ENCODE measurements around the gene CEP131. TPM values are rescaled to one million over a fixed set of nuclear protein-coding genes. Genes with fewer than 3 reads are reported as not detected.

CEP131 gene
- total RNA-seq, 4 donors from 2014 or later, result 6.0 to 8.8 (median 7.5) TPM

DNA sequence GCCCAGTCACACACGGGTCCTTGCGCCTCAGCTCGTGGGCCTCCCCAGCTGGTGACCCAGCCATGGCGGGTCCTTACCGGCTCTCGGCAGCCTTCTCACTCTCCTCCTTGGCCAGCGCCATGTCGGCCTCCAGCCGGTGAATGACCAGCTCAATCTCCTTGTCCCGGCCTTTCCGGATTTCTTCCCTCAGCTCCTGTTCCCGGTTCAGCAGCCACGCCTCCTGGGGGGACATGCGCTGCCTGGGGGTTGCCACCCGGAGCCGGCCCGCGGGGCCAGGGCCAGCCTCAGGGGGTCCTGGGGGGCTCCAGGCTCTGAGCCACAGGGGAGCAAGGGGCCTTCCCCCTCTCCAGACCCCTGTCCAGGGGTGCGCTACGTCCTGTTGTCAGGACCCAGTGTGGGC, 31.6 kb downstream of the CEP131 start:
- DNase-seq (no peak), ATAC-seq (no peak)
- Histone ChIP-seq H3K4me1 (no peaks in the 10 kb centered on the region), H3K36me3 (no peaks in the 10 kb centered on the region), H3K27me3 (no peaks in the 10 kb centered on the region), H3K9me3 (no peaks in the 10 kb centered on the region), H3K27ac (no peak overlapping the region), H3K4me3 (no peak overlapping the region)
- in situ Hi-C loops (cut with MboI; ENCODE audit: low sequenced_read_pairs in 4 of 4) (no loop called here), intact Hi-C loops (cut with DNase I; ENCODE audit: low total_unique reads) (no loop called here)
- no peak for TF ChIP-seq POLR2A (IDR thresholded peaks at IDR 0.05)
- TF ChIP-seq, protein P1, sequence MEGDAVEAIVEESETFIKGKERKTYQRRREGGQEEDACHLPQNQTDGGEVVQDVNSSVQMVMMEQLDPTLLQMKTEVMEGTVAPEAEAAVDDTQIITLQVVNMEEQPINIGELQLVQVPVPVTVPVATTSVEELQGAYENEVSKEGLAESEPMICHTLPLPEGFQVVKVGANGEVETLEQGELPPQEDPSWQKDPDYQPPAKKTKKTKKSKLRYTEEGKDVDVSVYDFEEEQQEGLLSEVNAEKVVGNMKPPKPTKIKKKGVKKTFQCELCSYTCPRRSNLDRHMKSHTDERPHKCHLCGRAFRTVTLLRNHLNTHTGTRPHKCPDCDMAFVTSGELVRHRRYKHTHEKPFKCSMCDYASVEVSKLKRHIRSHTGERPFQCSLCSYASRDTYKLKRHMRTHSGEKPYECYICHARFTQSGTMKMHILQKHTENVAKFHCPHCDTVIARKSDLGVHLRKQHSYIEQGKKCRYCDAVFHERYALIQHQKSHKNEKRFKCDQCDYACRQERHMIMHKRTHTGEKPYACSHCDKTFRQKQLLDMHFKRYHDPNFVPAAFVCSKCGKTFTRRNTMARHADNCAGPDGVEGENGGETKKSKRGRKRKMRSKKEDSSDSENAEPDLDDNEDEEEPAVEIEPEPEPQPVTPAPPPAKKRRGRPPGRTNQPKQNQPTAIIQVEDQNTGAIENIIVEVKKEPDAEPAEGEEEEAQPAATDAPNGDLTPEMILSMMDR (IDR thresholded peaks at IDR 0.05 in 4 of 5, conservative IDR thresholded peaks at IDR 0.05 in 1 of 5), result no peak

GRCh38 chr17:81190591-81190990, 32.2 kb downstream of the CEP131 start:
- no peaks in the 10 kb centered on the region for H3K36me3 ChIP-seq
- in situ Hi-C loops (cut with MboI; ENCODE audit: low sequenced_read_pairs in 4 of 4), result no loop called here
- H3K27ac ChIP-seq, result no peak overlapping the region
- no peaks in the 10 kb centered on the region for H3K9me3 ChIP-seq
- H3K4me1 ChIP-seq, result no peaks in the 10 kb centered on the region
- intact Hi-C loops (cut with DNase I; ENCODE audit: low total_unique reads), result no loop called here
- ATAC-seq (no peak), DNase-seq (no peak)
- H3K4me3 ChIP-seq, result no peak overlapping the region
- TF ChIP-seq, protein P1 (IDR thresholded peaks at IDR 0.05 in 4 of 5, conservative IDR thresholded peaks at IDR 0.05 in 1 of 5), result no peak
- no peak for TF ChIP-seq POLR2A (IDR thresholded peaks at IDR 0.05)
- no peaks in the 10 kb centered on the region for H3K27me3 ChIP-seq

GRCh38 chr17:81189670-81190530, 32.9 kb downstream of the CEP131 start:
- in situ Hi-C loops (cut with MboI; ENCODE audit: low sequenced_read_pairs in 4 of 4) (no loop called here), intact Hi-C loops (cut with DNase I; ENCODE audit: low total_unique reads) (no loop called here)
- no peaks in the 10 kb centered on the region for H3K4me1 ChIP-seq
- TF ChIP-seq, protein P1 (IDR thresholded peaks at IDR 0.05 in 4 of 5, conservative IDR thresholded peaks at IDR 0.05 in 1 of 5), result no peak
- TF ChIP-seq POLR2A (IDR thresholded peaks at IDR 0.05), result no peak
- H3K36me3 ChIP-seq, result no peaks in the 10 kb centered on the region
- H3K9me3 ChIP-seq, result no peaks in the 10 kb centered on the region
- no peak overlapping the region for H3K4me3 ChIP-seq
- no peak overlapping the region for H3K27ac ChIP-seq
- H3K27me3 ChIP-seq, result no peaks in the 10 kb centered on the region
- DNase-seq (no peak), ATAC-seq (no peak)

GRCh38 chr17:81189016-81189415, 33.7 kb downstream of the CEP131 start:
- TF ChIP-seq, protein P1 (IDR thresholded peaks at IDR 0.05 in 4 of 5, conservative IDR thresholded peaks at IDR 0.05 in 1 of 5), result no peak
- TF ChIP-seq POLR2A (IDR thresholded peaks at IDR 0.05), result no peak
- no peaks in the 10 kb centered on the region for H3K4me1 ChIP-seq
- peaks cover 0 to 3% (median 0%) of the 10 kb centered on the region in 3 donors for H3K27me3 ChIP-seq
- no peak for ATAC-seq
- H3K27ac ChIP-seq, result no peak overlapping the region
- intact Hi-C loops (cut with DNase I; ENCODE audit: low total_unique reads) (no loop called here), in situ Hi-C loops (cut with MboI; ENCODE audit: low sequenced_read_pairs in 4 of 4) (no loop called here)
- H3K4me3 ChIP-seq, result no peak overlapping the region
- no peaks in the 10 kb centered on the region for H3K36me3 ChIP-seq
- no peaks in the 10 kb centered on the region for H3K9me3 ChIP-seq
- DNase-seq, result no peak
